Amniotic stem cell (primary cell): ENCODE data around the gene ALPL.
"Not testable (repeated sequence)": the region's sequence is repeated elsewhere in the genome, so short reads cannot be mapped to it uniquely, and the experiment has no call there.

Experiments used
- DNase-seq: peaks from one replicate; lab custom pipeline; 2025; lab: John Stamatoyannopoulos, UW

Gene ALPL

GRCh38 chr1:21507511-21508270 is 1.5 kb upstream of the ALPL start:
- no peak for DNase-seq

- DNase-seq, result peak; percentile 19
Measured at GRCh38 chr1:21508580-21509350, 458 bp upstream of the ALPL start.

- no peak for DNase-seq
Measured at GRCh38 chr1:21510113-21510493, 880 bp downstream of the ALPL start.

GRCh38 chr1:21510885-21511578 is 1.8 kb downstream of the ALPL start:
- DNase-seq, result no peak

- DNase-seq, result peak; percentile 84
Measured at GRCh38 chr1:21511579-21512522, 2.6 kb downstream of the ALPL start.

- no peak for DNase-seq
Measured at GRCh38 chr1:21514245-21514644, 5.0 kb downstream of the ALPL start.

GRCh38 chr1:21517161-21517589 is 8.0 kb downstream of the ALPL start:
- no peak for DNase-seq

- DNase-seq, result no peak
Measured at GRCh38 chr1:21517660-21518480, 8.6 kb downstream of the ALPL start.

- no peak for DNase-seq
Measured at GRCh38 chr1:21518774-21519455, 9.7 kb downstream of the ALPL start.

GRCh38 chr1:21519486-21520070 is 10.4 kb downstream of the ALPL start:
- DNase-seq, result not testable (repeated sequence)

- DNase-seq, result peak; percentile 1
Measured at GRCh38 chr1:21520899-21521716, 11.9 kb downstream of the ALPL start.

GRCh38 chr1:21521717-21522060 is 12.5 kb downstream of the ALPL start:
- no peak for DNase-seq

GRCh38 chr1:21522525-21523038 is 13.4 kb downstream of the ALPL start:
- DNase-seq, result no peak

GRCh38 chr1:21523297-21523813 is 14.1 kb downstream of the ALPL start:
- DNase-seq, result no peak

GRCh38 chr1:21524220-21524619 is 15.0 kb downstream of the ALPL start:
- no peak for DNase-seq

GRCh38 chr1:21524686-21525339 is 15.6 kb downstream of the ALPL start:
- DNase-seq, result no peak

- no peak for DNase-seq
Measured at GRCh38 chr1:21525340-21525717, 16.1 kb downstream of the ALPL start.

GRCh38 chr1:21526441-21526840 is 17.2 kb downstream of the ALPL start:
- DNase-seq, result no peak
